GM23338 (cell line): ENCODE measurements around the gene UGT2A3. TPM values are rescaled to one million over a fixed set of nuclear protein-coding genes. Genes with fewer than 3 reads are reported as not detected.

ENCODE experiments used
- ATAC-seq: fragments of 200-7000 bp; cut with Tn5 transposase; 3 replicates; pipeline ENCODE4 v1.9.1; 2020
- DNase-seq: peaks from one replicate; pipeline ENCODE4 v3.0.0-alpha.2; 2015; ENCODE audit warnings: low spot score
- H2AFZ ChIP-seq: fragments of 200-600 bp; sonication (generic); 2 replicates; pipeline ENCODE4 v1.8.0; 2016; ENCODE audit warnings: antibody characterized with exemption, mild to moderate bottlenecking, moderate library complexity
- H3F3A ChIP-seq: fragments of 200-600 bp; sonication (generic); replicated peaks from 2 replicates; pipeline ENCODE4 v1.8.0; 2017; ENCODE audit warnings: antibody characterized with exemption, mixed run types, low read depth
- H3K27ac ChIP-seq: fragments of 200-600 bp; sonication (generic); 2 replicates; pipeline ENCODE4 v1.6.1; 2016; ENCODE audit warnings: low read depth
- H3K27me3 ChIP-seq: fragments of 200-600 bp; sonication (generic); 2 replicates; pipeline ENCODE4 v1.8.0; 2016; ENCODE audit warnings: mild to moderate bottlenecking, mixed run types, moderate library complexity; ENCODE audit not compliant: insufficient read depth
- H3K36me3 ChIP-seq: fragments of 200-600 bp; sonication (generic); 2 replicates; pipeline ENCODE4 v1.8.0; 2016; ENCODE audit warnings: mild to moderate bottlenecking; ENCODE audit not compliant: insufficient read depth
- H3K4me1 ChIP-seq: fragments of 200-600 bp; sonication (generic); 2 replicates; pipeline ENCODE4 v1.8.0; 2016; ENCODE audit warnings: mild to moderate bottlenecking, moderate library complexity; ENCODE audit not compliant: insufficient read depth
- H3K4me2 ChIP-seq: fragments of 200-600 bp; sonication (generic); 2 replicates; pipeline ENCODE4 v1.7.1; 2017; ENCODE audit warnings: mixed run types
- H3K4me3 ChIP-seq: fragments of 200-600 bp; sonication (generic); 2 replicates; pipeline ENCODE4 v1.6.1; 2016; ENCODE audit warnings: mixed run types
- H3K79me2 ChIP-seq: fragments of 200-600 bp; sonication (generic); replicated peaks from 2 replicates; pipeline ENCODE4 v1.8.0; 2017; ENCODE audit warnings: mild to moderate bottlenecking; ENCODE audit not compliant: insufficient read depth
- H3K9me2 ChIP-seq: fragments of 200-600 bp; sonication (generic); 2 replicates; pipeline ENCODE4 v1.8.0; 2017; ENCODE audit not compliant: insufficient read depth
- H4K20me1 ChIP-seq: fragments of 200-600 bp; sonication (generic); replicated peaks from 2 replicates; pipeline ENCODE4 v1.8.0; 2017; ENCODE audit warnings: mild to moderate bottlenecking; ENCODE audit not compliant: insufficient read depth
- H3K27ac Mint-ChIP-seq: 2 replicates; pipeline ENCODE4 v1.8.0; 2020; ENCODE audit warnings: inconsistent platforms, mild to moderate bottlenecking, moderate library complexity, mixed read lengths
- H3K27me3 Mint-ChIP-seq: 3 replicates; pipeline ENCODE4 v1.8.0; 2022; ENCODE audit warnings: low read depth, mild to moderate bottlenecking, moderate library complexity, mixed read lengths, inconsistent platforms; ENCODE audit not compliant: insufficient read depth, poor library complexity
- H3K36me3 Mint-ChIP-seq: 3 replicates; pipeline ENCODE4 v1.8.0; 2021; ENCODE audit warnings: low read depth, mild to moderate bottlenecking, inconsistent platforms, moderate library complexity, mixed read lengths
- H3K4me1 Mint-ChIP-seq: 3 replicates; pipeline ENCODE4 v1.8.0; 2020; ENCODE audit warnings: mild to moderate bottlenecking, inconsistent platforms, mixed read lengths
- H3K4me3 Mint-ChIP-seq: 3 replicates; pipeline ENCODE4 v1.8.0; 2021; ENCODE audit warnings: moderate library complexity, mild to moderate bottlenecking, inconsistent platforms, mixed read lengths
- H3K9me3 Mint-ChIP-seq: 3 replicates; pipeline ENCODE4 v1.8.0; 2020; ENCODE audit warnings: moderate library complexity, mild to moderate bottlenecking, inconsistent platforms, mixed read lengths
- CREB1 ChIP-seq: fragments of 250-450 bp; sonication (Bioruptor Pico); IDR thresholded peaks from 2 replicates; pipeline ENCODE4 v1.5.0; 2020; ENCODE audit warnings: low read depth, mild to moderate bottlenecking, moderate library complexity
- EZH2 ChIP-seq: fragments of 200-600 bp; sonication (generic); IDR thresholded peaks from one replicate; pipeline ENCODE4 v1.8.0; 2017; ENCODE audit warnings: antibody characterized with exemption, mild to moderate bottlenecking, low read depth; ENCODE audit not compliant: unreplicated experiment
- EZH2phosphoT487 ChIP-seq: fragments of 200-600 bp; sonication (generic); IDR thresholded peaks from one replicate; pipeline ENCODE4 v1.8.1; 2018; ENCODE audit warnings: antibody characterized with exemption; ENCODE audit not compliant: unreplicated experiment
- NANOG ChIP-seq: IDR thresholded peaks from 2 replicates; pipeline ENCODE4 v1.6.1; 2016; ENCODE audit warnings: antibody characterized with exemption, borderline replicate concordance
- POLR2AphosphoS5 ChIP-seq: IDR thresholded peaks from 2 replicates; pipeline ENCODE4 v1.6.1; 2016; ENCODE audit warnings: antibody characterized with exemption, low read depth
- STAT1 ChIP-seq: IDR thresholded peaks from one replicate; pipeline ENCODE4 v1.6.1; 2016; ENCODE audit warnings: antibody characterized with exemption; ENCODE audit not compliant: unreplicated experiment
- ZNF114 ChIP-seq: fragments of 250-450 bp; sonication (Bioruptor Pico); IDR thresholded peaks from 2 replicates; pipeline ENCODE4 v1.5.0; 2020; ENCODE audit warnings: mild to moderate bottlenecking, moderate library complexity
- ZNF331 ChIP-seq: fragments of 250-450 bp; sonication (Bioruptor Pico); IDR thresholded peaks from 2 replicates; pipeline ENCODE4 v1.5.0; 2020; ENCODE audit warnings: low read depth, mild to moderate bottlenecking, moderate library complexity
- polyA plus RNA-seq: library from polyadenylated mRNA; unstranded; fragments of >200 nt; fragmentation: Nextera tagmentation; extraction: Ambion mirVana; gene quantifications from 2 replicates; pipeline ENCODE4 v1.2.1, GENCODE V29; 2016
- total RNA-seq: library from RNA; depleted of rRNA; stranded (reverse); fragments of >200 nt; shearing (Covaris generic); gene quantifications from 2 replicates; pipeline ENCODE4 v1.2.3, GENCODE V29; 2014
- TF ChIP-seq, protein P1 (sequence below): IDR thresholded peaks from one replicate; pipeline ENCODE4 v1.6.1; 2018; ENCODE audit warnings: antibody characterized with exemption; ENCODE audit not compliant: unreplicated experiment
- TF ChIP-seq, protein P2 (sequence below), 2 experiments: fragments of 200-600 bp in 1 of 2; sonication (generic) in 1 of 2; conservative IDR thresholded peaks; 2 replicates each; pipeline versions ENCODE4 v1.5.1 to v1.6.1; 2016 to 2017; ENCODE audit warnings: antibody characterized with exemption in 2 of 2, low read depth in 2 of 2, mild to moderate bottlenecking in 2 of 2, moderate library complexity in 1 of 2
- TF ChIP-seq, protein P3 (sequence below): IDR thresholded peaks from 2 replicates; pipeline ENCODE4 v1.6.1; 2016; ENCODE audit warnings: antibody characterized with exemption

Gene UGT2A3
- total and polyA plus RNA-seq, 2 experiments from 2014 or later: not detected

DNA sequence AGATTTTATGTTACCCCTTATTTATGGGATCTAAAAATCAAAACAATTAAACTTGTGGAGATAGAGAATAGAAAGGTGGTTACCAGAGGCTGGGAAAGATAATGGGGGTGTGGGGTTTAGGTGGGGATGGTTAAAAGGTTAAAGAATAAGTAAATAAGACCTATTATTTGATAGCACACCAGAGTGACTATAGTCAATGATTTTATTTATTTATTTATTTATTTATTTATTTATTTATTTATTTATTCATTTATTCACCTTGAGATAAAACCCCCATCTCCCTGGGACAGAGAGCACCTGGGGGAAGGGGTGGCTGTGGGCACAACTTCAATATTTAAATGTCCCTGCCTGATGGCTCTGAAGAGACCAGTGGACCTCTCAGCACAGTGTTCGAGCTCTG, 66.1 kb downstream of the UGT2A3 start:
- ATAC-seq (no peak), DNase-seq (no peak)
- Mint-ChIP-seq H3K27me3 (peaks cover 2% of the 10 kb centered on the region), H3K36me3 (no peaks in the 10 kb centered on the region), H3K9me3 (no peaks in the 10 kb centered on the region), H3K27ac (no peak overlapping the region), H3K4me3 (no peak overlapping the region), H3K4me1 (no peaks in the 10 kb centered on the region)
- H3K9me2 ChIP-seq: peaks cover 4% of the 10 kb centered on the region; the same call in 1 of the 2 replicates
- no peaks in the 10 kb centered on the region for H3F3A ChIP-seq
- TF ChIP-seq, protein P1, sequence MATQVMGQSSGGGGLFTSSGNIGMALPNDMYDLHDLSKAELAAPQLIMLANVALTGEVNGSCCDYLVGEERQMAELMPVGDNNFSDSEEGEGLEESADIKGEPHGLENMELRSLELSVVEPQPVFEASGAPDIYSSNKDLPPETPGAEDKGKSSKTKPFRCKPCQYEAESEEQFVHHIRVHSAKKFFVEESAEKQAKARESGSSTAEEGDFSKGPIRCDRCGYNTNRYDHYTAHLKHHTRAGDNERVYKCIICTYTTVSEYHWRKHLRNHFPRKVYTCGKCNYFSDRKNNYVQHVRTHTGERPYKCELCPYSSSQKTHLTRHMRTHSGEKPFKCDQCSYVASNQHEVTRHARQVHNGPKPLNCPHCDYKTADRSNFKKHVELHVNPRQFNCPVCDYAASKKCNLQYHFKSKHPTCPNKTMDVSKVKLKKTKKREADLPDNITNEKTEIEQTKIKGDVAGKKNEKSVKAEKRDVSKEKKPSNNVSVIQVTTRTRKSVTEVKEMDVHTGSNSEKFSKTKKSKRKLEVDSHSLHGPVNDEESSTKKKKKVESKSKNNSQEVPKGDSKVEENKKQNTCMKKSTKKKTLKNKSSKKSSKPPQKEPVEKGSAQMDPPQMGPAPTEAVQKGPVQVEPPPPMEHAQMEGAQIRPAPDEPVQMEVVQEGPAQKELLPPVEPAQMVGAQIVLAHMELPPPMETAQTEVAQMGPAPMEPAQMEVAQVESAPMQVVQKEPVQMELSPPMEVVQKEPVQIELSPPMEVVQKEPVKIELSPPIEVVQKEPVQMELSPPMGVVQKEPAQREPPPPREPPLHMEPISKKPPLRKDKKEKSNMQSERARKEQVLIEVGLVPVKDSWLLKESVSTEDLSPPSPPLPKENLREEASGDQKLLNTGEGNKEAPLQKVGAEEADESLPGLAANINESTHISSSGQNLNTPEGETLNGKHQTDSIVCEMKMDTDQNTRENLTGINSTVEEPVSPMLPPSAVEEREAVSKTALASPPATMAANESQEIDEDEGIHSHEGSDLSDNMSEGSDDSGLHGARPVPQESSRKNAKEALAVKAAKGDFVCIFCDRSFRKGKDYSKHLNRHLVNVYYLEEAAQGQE: no peak
- TF ChIP-seq NANOG (no peak), ZNF331 (CRISPR knock-in tag) (no peak), POLR2AphosphoS5 (no peak), ZNF114 (no peak), EZH2 (no peak), EZH2phosphoT487 (no peak), CREB1 (no peak), STAT1 (no peak)
- TF ChIP-seq, protein P2, sequence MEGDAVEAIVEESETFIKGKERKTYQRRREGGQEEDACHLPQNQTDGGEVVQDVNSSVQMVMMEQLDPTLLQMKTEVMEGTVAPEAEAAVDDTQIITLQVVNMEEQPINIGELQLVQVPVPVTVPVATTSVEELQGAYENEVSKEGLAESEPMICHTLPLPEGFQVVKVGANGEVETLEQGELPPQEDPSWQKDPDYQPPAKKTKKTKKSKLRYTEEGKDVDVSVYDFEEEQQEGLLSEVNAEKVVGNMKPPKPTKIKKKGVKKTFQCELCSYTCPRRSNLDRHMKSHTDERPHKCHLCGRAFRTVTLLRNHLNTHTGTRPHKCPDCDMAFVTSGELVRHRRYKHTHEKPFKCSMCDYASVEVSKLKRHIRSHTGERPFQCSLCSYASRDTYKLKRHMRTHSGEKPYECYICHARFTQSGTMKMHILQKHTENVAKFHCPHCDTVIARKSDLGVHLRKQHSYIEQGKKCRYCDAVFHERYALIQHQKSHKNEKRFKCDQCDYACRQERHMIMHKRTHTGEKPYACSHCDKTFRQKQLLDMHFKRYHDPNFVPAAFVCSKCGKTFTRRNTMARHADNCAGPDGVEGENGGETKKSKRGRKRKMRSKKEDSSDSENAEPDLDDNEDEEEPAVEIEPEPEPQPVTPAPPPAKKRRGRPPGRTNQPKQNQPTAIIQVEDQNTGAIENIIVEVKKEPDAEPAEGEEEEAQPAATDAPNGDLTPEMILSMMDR (conservative IDR thresholded peaks at IDR 0.05; ENCODE audit: low read depth in 2 of 2): no peak
- TF ChIP-seq, protein P3, sequence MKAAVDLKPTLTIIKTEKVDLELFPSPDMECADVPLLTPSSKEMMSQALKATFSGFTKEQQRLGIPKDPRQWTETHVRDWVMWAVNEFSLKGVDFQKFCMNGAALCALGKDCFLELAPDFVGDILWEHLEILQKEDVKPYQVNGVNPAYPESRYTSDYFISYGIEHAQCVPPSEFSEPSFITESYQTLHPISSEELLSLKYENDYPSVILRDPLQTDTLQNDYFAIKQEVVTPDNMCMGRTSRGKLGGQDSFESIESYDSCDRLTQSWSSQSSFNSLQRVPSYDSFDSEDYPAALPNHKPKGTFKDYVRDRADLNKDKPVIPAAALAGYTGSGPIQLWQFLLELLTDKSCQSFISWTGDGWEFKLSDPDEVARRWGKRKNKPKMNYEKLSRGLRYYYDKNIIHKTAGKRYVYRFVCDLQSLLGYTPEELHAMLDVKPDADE: no peak
- H3K27me3 ChIP-seq: no peaks in the 10 kb centered on the region
- no peaks in the 10 kb centered on the region for H3K36me3 ChIP-seq
- no peak overlapping the region for H3K4me2 ChIP-seq
- H3K4me3 ChIP-seq: no peak overlapping the region
- no peaks in the 10 kb centered on the region for H4K20me1 ChIP-seq
- H3K79me2 ChIP-seq: no peaks in the 10 kb centered on the region
- no peaks in the 10 kb centered on the region for H3K4me1 ChIP-seq
- H2AFZ ChIP-seq: no peak overlapping the region
- no peak overlapping the region for H3K27ac ChIP-seq
